Bone marrow (tissue), 2 donors: ENCODE results near the gene NEGR1.

Experiments
- DNase-seq, 2 donors: peaks; one replicate each; lab custom pipeline; 2025; lab: John Stamatoyannopoulos, UW

The NEGR1 gene

GRCh38 chr1:71850515-71850914 is 431.8 kb downstream of the NEGR1 start:
- no peak for DNase-seq

DNA sequence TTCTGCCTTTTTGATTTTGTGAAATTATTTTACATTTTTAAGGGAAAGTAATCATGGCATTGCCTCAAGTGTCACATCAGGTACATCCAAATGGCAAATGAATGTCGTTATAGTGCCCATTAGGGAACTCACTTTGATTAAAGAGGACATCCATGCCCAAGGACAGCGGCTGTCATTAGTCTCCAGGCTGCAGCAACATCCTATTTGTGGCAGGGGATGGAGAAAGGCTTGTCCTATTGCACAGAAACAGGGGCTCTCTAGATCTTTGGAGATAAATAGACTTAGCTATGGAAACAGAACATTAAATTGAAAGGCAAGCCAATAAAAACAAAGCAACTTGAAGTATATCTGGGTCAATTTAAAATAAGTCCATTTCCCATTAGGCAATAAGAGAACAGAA is 439.3 kb downstream of the NEGR1 start:
- no peak for DNase-seq

GRCh38 chr1:71839876-71840275 is 442.5 kb downstream of the NEGR1 start:
- no peak for DNase-seq

- DNase-seq, result no peak
Observed at GRCh38 chr1:71836904-71837303, 445.4 kb downstream of the NEGR1 start.

DNA sequence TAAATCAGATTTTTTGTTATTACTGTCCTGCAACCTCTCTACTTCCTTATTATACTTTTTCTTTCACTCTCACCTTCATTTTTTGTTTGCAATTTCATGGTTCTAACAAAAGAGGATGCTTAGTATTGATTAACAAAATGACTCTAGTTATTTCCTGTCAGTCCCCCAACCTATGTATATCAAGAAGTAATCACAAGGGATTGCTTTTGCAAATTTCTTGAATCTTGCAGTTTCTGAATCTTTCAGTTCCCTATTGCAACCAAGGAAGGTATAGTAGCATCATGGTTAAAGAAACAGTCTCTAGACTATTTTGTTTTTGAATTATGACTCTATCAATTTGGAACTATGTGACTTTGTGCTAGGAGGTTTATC is 446.9 kb downstream of the NEGR1 start:
- DNase-seq, result no peak

GRCh38 chr1:71834601-71835441 is 447.5 kb downstream of the NEGR1 start:
- DNase-seq, result no peak

- no peak for DNase-seq
Observed at GRCh38 chr1:71831646-71832045, 450.7 kb downstream of the NEGR1 start.

GRCh38 chr1:71829346-71829745 is 453.0 kb downstream of the NEGR1 start:
- DNase-seq, result no peak

- DNase-seq, result no peak
Observed at GRCh38 chr1:71828431-71829012, 453.8 kb downstream of the NEGR1 start.

- peak in 1 of 2 donors; percentile 21 for DNase-seq
Observed at GRCh38 chr1:71823708-71824305, 458.5 kb downstream of the NEGR1 start.

DNA sequence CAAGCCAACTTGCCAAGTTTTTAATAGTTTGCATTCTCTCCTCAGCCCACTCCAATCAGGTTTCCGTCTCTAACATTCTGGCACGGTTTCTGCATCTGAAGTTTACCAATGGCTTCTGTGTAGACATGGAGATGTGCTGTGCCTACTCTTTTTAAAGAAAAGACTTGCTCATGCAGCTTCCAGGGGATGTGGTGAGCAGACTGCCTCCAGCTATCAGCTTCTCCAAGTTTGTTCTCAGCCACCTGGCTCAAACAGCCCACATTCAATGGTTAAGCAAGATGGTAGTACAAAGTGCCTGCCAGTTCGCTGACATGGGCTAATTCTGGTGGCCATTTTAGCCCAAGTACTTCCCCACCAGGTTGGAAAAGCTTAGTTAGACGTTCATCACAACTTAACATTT is 465.3 kb downstream of the NEGR1 start:
- no peak for DNase-seq

DNA sequence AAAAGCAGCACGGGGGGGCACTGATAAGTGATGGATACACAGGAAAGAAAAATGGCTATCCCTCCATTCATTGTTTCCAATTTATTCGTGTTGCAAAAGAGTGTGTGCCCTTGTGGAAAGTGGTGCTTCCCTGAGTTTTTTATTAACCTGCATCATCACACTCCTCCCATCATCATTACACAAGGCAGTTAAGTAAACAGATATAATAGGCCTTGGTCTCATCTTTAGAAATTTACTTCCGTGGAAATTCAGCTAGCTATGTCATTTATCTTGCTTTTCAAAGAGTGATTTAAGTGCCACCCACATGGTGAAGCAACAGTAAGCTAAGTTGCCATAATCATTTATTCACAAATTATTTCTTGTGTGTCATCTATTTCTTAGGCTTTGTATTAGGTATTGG is 473.3 kb downstream of the NEGR1 start:
- DNase-seq, result no peak

DNA sequence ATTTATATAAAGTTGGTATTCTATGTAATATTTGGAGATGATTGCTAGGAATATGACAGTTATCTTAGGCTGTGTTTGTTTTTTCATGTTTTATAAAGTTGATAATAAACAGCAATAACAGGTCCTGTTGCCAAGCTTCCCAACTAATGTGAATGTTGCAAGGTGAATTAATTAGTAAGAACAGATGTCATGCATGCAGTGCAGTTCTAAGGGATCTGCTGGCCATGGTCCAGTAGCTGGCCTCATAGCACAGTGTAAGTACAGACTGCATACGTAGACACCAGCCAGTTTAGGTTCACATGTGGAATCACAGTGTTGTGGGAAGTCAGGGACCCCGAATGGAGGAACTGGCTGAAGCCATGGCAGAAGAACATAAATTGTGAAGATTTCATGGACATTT is 478.2 kb downstream of the NEGR1 start:
- DNase-seq, result no peak

GRCh38 chr1:71796006-71796405 is 486.3 kb downstream of the NEGR1 start:
- no peak for DNase-seq

DNA sequence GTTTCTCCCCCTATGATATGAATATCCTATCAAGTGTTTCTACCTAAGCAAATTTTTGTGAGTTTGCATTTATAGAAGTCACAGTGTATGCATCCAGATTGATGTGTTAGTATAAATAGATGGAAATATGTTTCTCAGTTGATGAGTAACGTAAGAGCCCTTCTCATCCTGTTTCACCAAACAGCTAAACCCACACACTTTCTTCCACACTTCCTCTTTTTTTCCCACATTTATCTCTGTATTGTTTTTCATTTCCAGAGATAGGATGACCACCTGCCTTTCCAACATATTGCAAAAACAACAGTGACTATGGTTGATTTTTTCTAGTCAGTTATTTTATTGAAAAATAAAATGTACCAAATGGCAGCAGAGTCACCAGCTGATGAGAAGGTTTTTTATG is 490.1 kb downstream of the NEGR1 start:
- DNase-seq, result peak in 1 of 2 donors; percentile 65

GRCh38 chr1:71788113-71788512 is 494.2 kb downstream of the NEGR1 start:
- no peak for DNase-seq

DNA sequence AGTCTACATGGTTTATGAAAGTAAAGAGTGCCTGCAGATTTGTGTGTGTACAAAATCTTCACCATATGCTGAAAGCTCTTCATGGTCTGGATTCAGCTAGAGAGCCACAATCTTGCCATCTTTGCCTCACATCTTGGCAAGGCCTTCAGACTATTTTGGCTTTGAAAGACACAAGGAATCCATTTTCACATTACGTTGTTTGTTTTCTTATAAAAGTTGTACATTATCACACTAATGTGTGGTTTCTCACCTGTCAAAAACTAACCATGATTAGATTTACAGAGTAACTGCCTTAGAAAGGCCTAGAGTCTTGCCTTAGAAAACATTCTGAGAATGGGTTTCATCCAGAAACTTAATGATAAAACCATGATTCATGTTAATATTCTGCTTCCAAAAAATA is 494.6 kb downstream of the NEGR1 start:
- no peak for DNase-seq

- no peak for DNase-seq
Observed at GRCh38 chr1:71786218-71786617, 496.1 kb downstream of the NEGR1 start.

DNA sequence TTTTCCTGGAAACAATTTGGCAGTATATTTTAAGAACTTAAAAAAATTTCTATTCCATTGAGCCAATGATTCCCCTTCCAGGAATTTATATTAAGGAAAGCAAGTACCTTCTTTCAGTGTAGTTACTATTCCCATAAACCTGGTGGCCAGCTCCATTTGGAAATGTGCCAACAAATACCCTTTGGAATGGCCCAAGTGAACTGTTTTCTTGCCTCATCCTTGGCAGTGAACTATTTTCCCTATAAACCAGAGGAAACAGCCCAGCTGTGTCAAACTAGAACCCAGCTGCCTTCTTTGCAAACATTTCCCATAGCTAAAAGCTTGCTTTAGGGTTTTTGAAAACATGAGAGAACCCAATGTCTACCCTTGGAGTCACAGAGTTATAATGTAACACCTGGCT is 496.9 kb downstream of the NEGR1 start:
- DNase-seq, result no peak

DNA sequence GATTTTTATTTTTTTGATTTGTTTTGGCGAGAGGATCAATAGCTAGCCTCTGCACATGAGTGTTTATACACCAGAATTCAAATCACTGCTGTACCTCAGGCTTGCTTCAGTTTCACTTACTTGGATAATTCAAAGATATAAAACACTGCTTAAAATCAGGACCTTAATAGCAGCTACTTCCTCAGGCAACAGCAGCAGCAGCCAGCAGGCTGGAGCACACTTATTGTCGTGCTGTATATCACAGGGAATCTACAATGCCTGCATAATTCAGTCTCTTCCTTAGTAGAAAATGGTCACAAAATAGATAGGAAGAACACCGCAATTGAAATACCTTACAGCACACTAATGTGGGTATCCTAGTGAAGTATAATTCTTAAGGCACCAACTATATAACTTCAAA is 497.3 kb downstream of the NEGR1 start:
- no peak for DNase-seq

- DNase-seq, result no peak
Observed at GRCh38 chr1:71784241-71784640, 498.1 kb downstream of the NEGR1 start.

- DNase-seq, result no peak
Observed at GRCh38 chr1:71783071-71783470, 499.3 kb downstream of the NEGR1 start.

DNA sequence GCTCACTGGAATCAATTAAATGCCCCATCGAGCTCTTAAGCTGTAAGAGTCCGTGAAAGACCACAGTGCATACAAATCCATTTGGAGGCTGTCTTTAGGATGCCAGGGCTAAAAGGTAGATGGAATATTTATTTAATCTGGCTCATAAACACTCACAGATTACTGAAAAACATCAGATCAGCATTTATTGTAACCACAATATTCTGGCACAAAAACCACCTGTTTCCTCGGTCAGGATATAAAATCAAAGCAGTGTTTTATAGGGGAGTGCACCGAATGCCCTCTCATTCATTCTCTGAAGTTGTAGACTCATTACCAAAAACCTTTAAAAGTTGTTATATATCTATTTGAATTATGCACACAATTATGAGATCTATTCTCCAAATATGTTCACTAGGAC is 500.9 kb downstream of the NEGR1 start:
- no peak for DNase-seq
